ENCODE data around the gene SCYL1.

Gene SCYL1

GRCh38 chr11:65560555-65561418, 35.9 kb downstream of the SCYL1 start:
- no peaks in the 10 kb centered on the region for H3K79me2 ChIP-seq (ENCODE audit: insufficient read depth, low read length)
- peaks cover 8% of the 10 kb centered on the region; the same call in 1 of the 2 replicates for H3K27me3 ChIP-seq (ENCODE audit: insufficient read depth, low read length)
- no peak overlapping the region for H2AFZ ChIP-seq (ENCODE audit: low read length)
- no peak overlapping the region for H3K27ac ChIP-seq (ENCODE audit: low read depth, low read length, poor library complexity, severe bottlenecking)
- TF ChIP-seq EZH2 (IDR thresholded peaks at IDR 0.05; ENCODE audit: borderline replicate concordance, low read length) (no peak), CTCF (IDR thresholded peaks at IDR 0.05; ENCODE audit: low read length) (no peak)
- H3K9me2 ChIP-seq (ENCODE audit: low read depth, low read length) = no peaks in the 10 kb centered on the region
- no peaks in the 10 kb centered on the region for H3K36me3 ChIP-seq (ENCODE audit: insufficient read depth, low read length)
- no peak overlapping the region for H3K9ac ChIP-seq (ENCODE audit: low read length)
- no peaks in the 10 kb centered on the region for H3F3A ChIP-seq (ENCODE audit: insufficient read depth, low read length)
- H3K4me1 ChIP-seq (ENCODE audit: insufficient read depth, low read length, severe bottlenecking) = peaks cover 17% of the 10 kb centered on the region
- no peaks in the 10 kb centered on the region for H3K9me3 ChIP-seq (ENCODE audit: low read length)
- H4K20me1 ChIP-seq (ENCODE audit: insufficient read depth, low read length) = no peaks in the 10 kb centered on the region
- H3K4me3 ChIP-seq (ENCODE audit: low read depth, low read length, poor library complexity, severe bottlenecking) = no peak overlapping the region
- H3K4me2 ChIP-seq (ENCODE audit: low read length) = no peak overlapping the region

GRCh38 chr11:65562020-65562419, 37.1 kb downstream of the SCYL1 start:
- no peaks in the 10 kb centered on the region for H3F3A ChIP-seq (ENCODE audit: insufficient read depth, low read length)

GRCh38 chr11:65562788-65563187, 37.9 kb downstream of the SCYL1 start:
- TF ChIP-seq EZH2 (IDR thresholded peaks at IDR 0.05; ENCODE audit: borderline replicate concordance, low read length) (no peak), CTCF (IDR thresholded peaks at IDR 0.05; ENCODE audit: low read length) (no peak)
- H3K4me3 ChIP-seq (ENCODE audit: low read depth, low read length, poor library complexity, severe bottlenecking) = no peak overlapping the region
- H3K4me2 ChIP-seq (ENCODE audit: low read length) = no peak overlapping the region
- H3K4me1 ChIP-seq (ENCODE audit: insufficient read depth, low read length, severe bottlenecking) = peaks cover 23% of the 10 kb centered on the region
- peaks cover 8% of the 10 kb centered on the region; the same call in 1 of the 2 replicates for H3K27me3 ChIP-seq (ENCODE audit: insufficient read depth, low read length)
- no peaks in the 10 kb centered on the region for H3K9me2 ChIP-seq (ENCODE audit: low read depth, low read length)
- no peaks in the 10 kb centered on the region for H3K36me3 ChIP-seq (ENCODE audit: insufficient read depth, low read length)
- H3K27ac ChIP-seq (ENCODE audit: low read depth, low read length, poor library complexity, severe bottlenecking) = no peak overlapping the region
- no peak overlapping the region for H2AFZ ChIP-seq (ENCODE audit: low read length)
- H4K20me1 ChIP-seq (ENCODE audit: insufficient read depth, low read length) = no peaks in the 10 kb centered on the region
- H3K9ac ChIP-seq (ENCODE audit: low read length) = no peak overlapping the region
- H3K9me3 ChIP-seq (ENCODE audit: low read length) = no peaks in the 10 kb centered on the region
- H3K79me2 ChIP-seq (ENCODE audit: insufficient read depth, low read length) = no peaks in the 10 kb centered on the region
- no peaks in the 10 kb centered on the region for H3F3A ChIP-seq (ENCODE audit: insufficient read depth, low read length)

More at GRCh38 chr11:65562020-65562419, 37.1 kb downstream of the SCYL1 start:
- no peaks in the 10 kb centered on the region for H3K79me2 ChIP-seq (ENCODE audit: insufficient read depth, low read length)
- no peaks in the 10 kb centered on the region for H3K9me2 ChIP-seq (ENCODE audit: low read depth, low read length)
- no peak overlapping the region for H3K4me3 ChIP-seq (ENCODE audit: low read depth, low read length, poor library complexity, severe bottlenecking)
- no peaks in the 10 kb centered on the region for H3K9me3 ChIP-seq (ENCODE audit: low read length)
- no peaks in the 10 kb centered on the region for H4K20me1 ChIP-seq (ENCODE audit: insufficient read depth, low read length)
- TF ChIP-seq EZH2 (IDR thresholded peaks at IDR 0.05; ENCODE audit: borderline replicate concordance, low read length) = no peak
- TF ChIP-seq CTCF (IDR thresholded peaks at IDR 0.05; ENCODE audit: low read length) = no peak
- H3K36me3 ChIP-seq (ENCODE audit: insufficient read depth, low read length) = no peaks in the 10 kb centered on the region
- no peak overlapping the region for H2AFZ ChIP-seq (ENCODE audit: low read length)
- H3K4me1 ChIP-seq (ENCODE audit: insufficient read depth, low read length, severe bottlenecking) = peaks cover 23% of the 10 kb centered on the region
- no peak overlapping the region for H3K4me2 ChIP-seq (ENCODE audit: low read length)
- H3K9ac ChIP-seq (ENCODE audit: low read length) = no peak overlapping the region
- peaks cover 8% of the 10 kb centered on the region; the same call in 1 of the 2 replicates for H3K27me3 ChIP-seq (ENCODE audit: insufficient read depth, low read length)
- H3K27ac ChIP-seq (ENCODE audit: low read depth, low read length, poor library complexity, severe bottlenecking) = no peak overlapping the region
